GM18868 (cell line): ENCODE measurements around the gene IFNA10.
"Not testable (repeated sequence)": the region's sequence is repeated elsewhere in the genome, so short reads cannot be mapped to it uniquely, and the experiment has no call there.

Experiments
- ATAC-seq: cut with Tn5 transposase; IDR thresholded peaks from one replicate; pipeline ENCODE4 v1.9.1; 2021; ENCODE audit warnings: mild to moderate bottlenecking, moderate library complexity; ENCODE audit not compliant: unreplicated experiment

The IFNA10 gene

DNA sequence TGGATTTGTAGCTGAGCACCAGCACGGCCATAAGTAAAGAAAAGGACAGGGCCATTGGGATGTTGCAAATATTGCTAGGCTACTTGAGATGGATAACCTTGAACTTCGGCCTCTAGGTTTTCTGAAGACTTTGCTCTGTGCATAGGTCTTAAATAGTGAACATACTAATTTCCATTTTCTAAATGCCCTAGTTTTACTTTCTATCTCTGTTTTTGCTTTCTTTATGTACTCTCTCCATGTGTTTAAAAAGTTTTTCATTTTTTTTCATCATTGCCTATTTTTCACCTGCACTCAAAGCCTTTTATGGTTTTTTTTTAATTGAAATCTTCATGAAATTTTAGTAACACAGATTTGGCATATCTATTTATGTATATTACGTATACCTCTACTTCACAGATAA is at the start of gene IFNA10:
Gene IFNA10, minus strand, starts transcription at position 101 of the 400 bp plus-strand sequence. Its CDS starts 46 bp downstream, at position 55.
- ATAC-seq, result not testable (repeated sequence)

- no peak for ATAC-seq
These were observed 48.7 kb upstream of the IFNA10 start for GRCh38 chr9:21255538-21256212.

GRCh38 chr9:21252721-21253547 is 46.0 kb upstream of the IFNA10 start:
- ATAC-seq, result peak; percentile 87

- no peak for ATAC-seq
These were observed 44.7 kb upstream of the IFNA10 start for GRCh38 chr9:21251638-21252037.

DNA sequence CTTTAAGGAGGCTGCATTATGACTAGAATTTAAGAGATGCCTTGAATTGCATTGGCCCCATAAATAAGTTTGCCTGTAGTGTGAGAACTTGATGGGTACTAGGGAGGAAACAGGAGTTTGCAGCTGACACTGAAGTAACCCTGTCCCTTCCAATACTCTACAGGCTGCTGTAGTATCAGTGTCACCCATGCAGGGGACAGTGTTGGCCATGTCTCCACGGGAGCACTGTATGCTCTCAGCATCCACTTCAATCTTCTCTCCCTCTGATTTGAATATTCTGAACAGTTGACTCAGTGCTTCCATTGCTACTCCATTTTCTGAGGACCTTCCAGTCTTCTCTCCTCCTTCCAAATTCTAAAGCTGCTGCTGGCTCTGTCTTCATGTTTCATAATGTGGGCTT is 44.2 kb upstream of the IFNA10 start:
- no peak for ATAC-seq

- no peak for ATAC-seq
These were observed 37.9 kb upstream of the IFNA10 start for GRCh38 chr9:21244836-21245235.

DNA sequence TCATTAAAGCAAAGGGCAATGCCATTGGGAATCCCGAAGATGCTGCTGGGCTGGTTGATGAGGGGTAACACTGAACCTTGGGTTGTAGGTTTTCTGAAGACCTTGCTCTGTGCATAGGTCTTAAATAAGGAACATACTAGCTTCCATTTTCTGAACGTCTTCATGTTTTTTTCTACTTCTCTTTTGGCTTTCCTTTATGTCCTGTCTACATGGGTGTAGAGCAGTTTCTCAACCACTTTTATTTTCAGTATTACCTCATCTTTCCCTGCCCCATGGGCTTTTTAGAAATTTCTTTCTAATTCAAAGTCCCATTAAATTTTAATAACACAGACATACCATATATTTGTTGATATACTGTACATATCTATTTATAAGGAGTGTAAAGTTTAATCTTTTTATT is 33.0 kb upstream of the IFNA10 start, which contains the start of gene IFNA14:
Gene IFNA14, minus strand, starts transcription at position 95 of the 400 bp plus-strand sequence. Its CDS starts 70 bp downstream, at position 25.
- ATAC-seq, result no peak

GRCh38 chr9:21236360-21236714 is 29.4 kb upstream of the IFNA10 start:
- ATAC-seq, result not testable (repeated sequence)

- ATAC-seq, result peak; percentile 83
These were observed 28.8 kb upstream of the IFNA10 start for GRCh38 chr9:21235468-21236359.

GRCh38 chr9:21234153-21234687 is 27.3 kb upstream of the IFNA10 start:
- no peak for ATAC-seq

DNA sequence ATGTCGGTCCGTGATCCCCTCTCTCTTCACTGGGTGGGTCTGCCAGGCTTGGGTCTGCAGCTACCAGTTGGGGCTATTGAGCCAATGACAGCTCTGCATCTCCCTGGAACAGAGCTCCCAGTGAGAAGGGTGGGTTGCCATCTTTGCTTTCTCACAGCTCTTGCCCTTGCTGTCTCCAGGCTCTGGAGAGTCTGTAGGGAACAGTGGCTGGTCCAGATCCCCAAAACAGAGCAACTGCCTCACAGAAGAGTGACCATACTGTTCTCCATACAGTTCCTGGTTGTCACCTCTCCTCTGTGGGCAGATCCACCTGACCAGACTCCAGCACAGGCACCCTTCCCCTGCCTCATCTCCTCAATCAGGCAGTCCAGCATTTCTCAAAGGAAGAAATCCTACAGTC is 26.3 kb upstream of the IFNA10 start:
- no peak for ATAC-seq

DNA sequence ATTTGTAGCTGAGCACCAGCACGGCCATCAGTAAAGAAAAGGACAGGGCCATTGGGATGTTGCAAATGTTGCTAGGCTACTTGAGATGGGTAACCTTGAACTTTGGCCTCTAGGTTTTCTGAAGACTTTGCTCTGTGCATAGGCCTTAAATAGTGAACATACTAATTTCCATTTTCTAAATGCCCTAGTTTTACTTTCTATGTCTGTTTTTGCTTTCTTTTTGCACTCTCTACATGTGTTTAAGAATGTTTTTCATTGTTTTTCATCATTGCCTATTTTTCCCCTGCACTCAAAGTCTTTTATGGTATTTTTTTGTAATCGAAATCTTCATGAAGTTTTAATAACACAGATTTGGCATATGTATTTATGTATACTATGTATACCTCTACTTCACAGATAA is 21.2 kb upstream of the IFNA10 start, which contains the start of gene IFNA17:
Gene IFNA17, minus strand, starts transcription at position 101 of the 400 bp plus-strand sequence. Its CDS starts 49 bp downstream, at position 52.
- no peak for ATAC-seq

DNA sequence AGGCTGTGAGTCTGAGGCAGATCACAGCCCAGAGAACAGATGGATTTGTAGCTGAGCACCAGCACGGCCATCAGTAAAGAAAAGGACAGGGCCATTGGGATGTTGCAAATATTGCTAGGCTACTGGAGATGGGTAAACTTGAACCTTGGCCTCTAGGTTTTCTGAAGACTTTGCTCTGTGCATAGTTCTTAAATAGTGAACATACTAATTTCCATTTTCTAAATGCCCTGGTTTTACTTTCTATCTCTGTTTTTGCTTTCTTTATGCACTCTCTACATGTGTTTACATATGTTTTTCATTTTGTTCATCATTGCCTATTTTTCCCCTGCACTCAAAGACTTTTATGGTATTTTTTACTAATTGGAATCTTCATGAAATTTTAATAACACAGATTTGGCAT is 10.3 kb upstream of the IFNA10 start, which contains the start of gene IFNA16:
Gene IFNA16, minus strand, starts transcription at position 101 of the 400 bp plus-strand sequence. Its CDS starts 6 bp downstream, at position 95.
- ATAC-seq, result not testable (repeated sequence)

DNA sequence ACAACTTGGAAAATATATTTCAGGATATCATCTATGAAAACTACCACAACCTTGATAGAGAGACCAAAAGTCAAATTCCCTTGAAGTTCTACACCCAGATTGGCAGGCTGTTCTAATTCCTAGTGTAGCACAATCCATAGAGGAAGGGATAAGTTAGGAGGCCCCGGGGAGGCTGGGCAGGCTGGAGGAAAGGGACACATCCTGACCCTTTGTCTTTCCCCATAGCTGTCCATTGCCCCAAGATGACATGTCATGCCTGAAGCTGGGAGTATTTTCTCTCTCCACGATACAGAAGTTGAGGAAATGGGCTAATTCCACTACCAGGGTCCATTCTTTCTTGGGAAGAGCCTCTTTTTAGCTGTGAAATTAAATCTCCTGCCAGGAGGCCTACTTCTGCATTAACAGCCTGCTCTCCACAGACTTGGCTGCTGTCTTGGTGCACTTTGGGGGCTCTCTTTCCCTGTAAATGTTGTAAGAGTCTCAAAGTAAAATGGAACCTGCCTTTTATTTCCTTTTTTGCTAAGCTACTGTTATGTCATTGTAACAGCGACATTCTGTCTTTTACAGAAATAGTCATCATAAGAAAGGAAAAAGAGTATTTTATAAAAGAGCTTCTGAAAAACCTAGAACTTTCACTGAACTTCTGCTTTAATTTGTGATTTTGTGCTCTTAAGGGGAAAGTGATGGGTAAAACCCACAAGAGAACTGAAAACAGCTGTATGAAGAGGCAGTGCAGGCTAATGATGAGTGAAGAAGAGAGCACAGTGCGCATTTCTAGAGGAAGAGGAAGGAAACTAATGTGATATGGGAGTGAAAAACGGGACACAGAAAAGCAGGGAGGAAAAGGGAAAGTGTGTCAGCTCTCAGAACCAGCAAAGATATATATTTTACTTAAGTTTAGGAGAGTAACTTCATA is 6.7 kb upstream of the IFNA10 start:
- ATAC-seq, result peak; percentile 85

GRCh38 chr9:21212160-21212559 is 5.2 kb upstream of the IFNA10 start:
- not testable (repeated sequence) for ATAC-seq

GRCh38 chr9:21210782-21211181 is 3.8 kb upstream of the IFNA10 start:
- not testable (repeated sequence) for ATAC-seq

DNA sequence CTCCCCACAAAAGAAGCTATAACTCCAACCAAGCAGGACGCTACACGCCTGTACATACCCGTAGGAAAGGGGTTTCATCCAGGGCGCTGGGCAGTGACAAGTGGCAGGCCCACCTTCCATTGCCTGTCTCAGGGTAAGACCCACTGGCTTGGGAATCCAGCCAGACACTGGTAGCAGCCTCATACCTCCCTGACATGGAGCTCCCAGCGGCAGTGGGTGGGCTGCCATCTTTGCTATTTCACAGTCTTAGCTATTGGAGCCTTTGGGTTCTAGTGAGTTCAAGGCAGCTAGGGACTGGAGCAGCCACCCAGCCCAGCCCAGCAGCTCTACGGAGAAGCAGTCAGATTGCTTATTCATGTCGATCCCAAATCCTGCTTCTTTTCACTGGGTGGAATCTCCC is 3.4 kb upstream of the IFNA10 start:
- ATAC-seq, result no peak

- ATAC-seq, result no peak
These were observed 1.7 kb downstream of the IFNA10 start for GRCh38 chr9:21205204-21205603.

GRCh38 chr9:21202105-21202504 is 4.8 kb downstream of the IFNA10 start, which contains the start of gene IFNA7:
Gene IFNA7, minus strand, starts transcription at chr9:21202205. Its CDS starts 40 bp downstream, at chr9:21202165.
- ATAC-seq, result not testable (repeated sequence)
